Gastrocnemius medialis (tissue), 4 donors: ENCODE results near the gene APOBEC2.
A peak's percentile ranks its signal among the peaks of the same experiment; 100 is the strongest.

Source experiments
- CTCF ChIP-seq, 5 experiments: fragments of 450-650 bp in 3 of 5; fragments of 200-600 bp in 2 of 5; sonication (generic) in 2 of 5; IDR thresholded peaks in 4 of 5; conservative IDR thresholded peaks in 1 of 5; 1 replicate in 4 of 5; 2 replicates in 1 of 5; pipeline ENCODE4 v1.5.1; 2016 to 2019; ENCODE audit warnings: antibody characterized with exemption in 5 of 5, mild to moderate bottlenecking in 3 of 5, moderate library complexity in 3 of 5
- POLR2A ChIP-seq, 2 donors: fragments of 450-650 bp; IDR thresholded peaks; one replicate each; pipeline ENCODE4 v1.6.1; 2017; ENCODE audit warnings: antibody characterized with exemption in 2 of 2, mild to moderate bottlenecking in 2 of 2, moderate library complexity in 2 of 2

- peak in 2 of 5 experiments; percentile 29 to 31 for TF ChIP-seq CTCF (IDR thresholded peaks at IDR 0.05 in 4 of 5, conservative IDR thresholded peaks at IDR 0.05 in 1 of 5)
- no peak for TF ChIP-seq POLR2A (IDR thresholded peaks at IDR 0.05)
Observed at GRCh38 chr6:41021832-41022231, 31.2 kb upstream of the APOBEC2 start.
